Mucosa of descending colon (tissue), 3 donors: ENCODE measurements around the gene VWA8. TPM values are rescaled to one million over a fixed set of nuclear protein-coding genes. Genes with fewer than 3 reads are reported as not detected.
"Not testable (repeated sequence)": the region's sequence is repeated elsewhere in the genome, so short reads cannot be mapped to it uniquely, and the experiment has no call there.

ENCODE experiments used
- ATAC-seq: fragments of 200-7000 bp; cut with Tn5 transposase; one replicate; pipeline ENCODE4 v1.9.1; 2020; ENCODE audit warnings: mild to moderate bottlenecking, moderate library complexity
- DNase-seq, 3 donors: peaks; one replicate each; pipeline ENCODE4 v3.0.0-alpha.2; 2020
- H3K36me3 ChIP-seq: fragments of 200-600 bp; one replicate; pipeline ENCODE4 v1.8.0; 2021; ENCODE audit warnings: low read depth, mild to moderate bottlenecking
- H3K4me1 ChIP-seq: fragments of 200-600 bp; one replicate; pipeline ENCODE4 v1.8.0; 2021; ENCODE audit warnings: low read depth, mild to moderate bottlenecking
- H3K4me3 ChIP-seq: fragments of 200-600 bp; one replicate; pipeline ENCODE4 v1.8.0; 2021; ENCODE audit warnings: mild to moderate bottlenecking
- H3K9me3 ChIP-seq: fragments of 200-600 bp; one replicate; pipeline ENCODE4 v1.8.0; 2021; ENCODE audit warnings: mild to moderate bottlenecking
- intact Hi-C, 2 donors: fragments of 100-400 bp; cut with DNase I in 1 of 2; cut with micrococcal nuclease in 1 of 2; formaldehyde crosslinking; loops; one replicate each; pipeline versions ENCODE4 v1.11.0 to v1.11.1; 2022; cut with DNase I, micrococcal nuclease
- total RNA-seq, 3 donors: library from RNA; stranded (reverse); fragmentation: NEBNext Ultra II Directional in 2 of 3; extraction: Animal tissue kit (Norgen Biotek cat#: 25700) in 2 of 3; gene quantifications; one replicate each; pipeline versions ENCODE4 v1.2.1 to v1.2.4, GENCODE V29; 2021 to 2023
- TF ChIP-seq, protein P1 (sequence below): fragments of 200-600 bp; IDR thresholded peaks from one replicate; pipeline ENCODE4 v1.8.0; 2022; ENCODE audit warnings: antibody characterized with exemption, mild to moderate bottlenecking
- donor health status: DM: no; HTN: no; CAD: no; lungs with moderate emphysema.
- donor health status: DM: no; HTN: no; CAD: no.
- donor health status: DM: no; HTN: yes; CAD: no.

Gene VWA8
- total RNA-seq, 3 donors from 2014 or later: 19.1 to 31.5 (median 27.0) TPM

DNA sequence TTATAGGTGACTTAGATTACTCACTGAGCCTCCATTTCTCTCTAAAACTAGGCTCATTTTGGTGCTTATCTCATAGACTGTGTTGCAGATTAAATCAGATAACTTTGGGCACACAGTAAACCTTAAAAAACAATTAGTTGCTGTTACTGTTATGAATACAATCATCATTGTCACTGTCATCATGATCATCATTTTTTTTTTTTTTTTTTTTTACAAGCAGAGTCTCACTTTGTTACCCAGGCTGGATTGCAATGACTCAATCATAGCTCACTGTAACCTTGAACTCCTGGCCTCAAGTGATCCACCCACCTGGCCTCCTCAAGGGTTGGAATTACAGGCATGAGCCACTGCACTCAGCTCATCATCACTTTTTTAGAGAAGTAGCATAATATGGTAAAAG, 60.0 kb downstream of the VWA8 start:
- Histone ChIP-seq H3K36me3 (no peaks in the 10 kb centered on the region), H3K9me3 (no peaks in the 10 kb centered on the region), H3K4me3 (no peak overlapping the region), H3K4me1 (no peaks in the 10 kb centered on the region)
- peak; percentile 47 for ATAC-seq
- TF ChIP-seq, protein P1, sequence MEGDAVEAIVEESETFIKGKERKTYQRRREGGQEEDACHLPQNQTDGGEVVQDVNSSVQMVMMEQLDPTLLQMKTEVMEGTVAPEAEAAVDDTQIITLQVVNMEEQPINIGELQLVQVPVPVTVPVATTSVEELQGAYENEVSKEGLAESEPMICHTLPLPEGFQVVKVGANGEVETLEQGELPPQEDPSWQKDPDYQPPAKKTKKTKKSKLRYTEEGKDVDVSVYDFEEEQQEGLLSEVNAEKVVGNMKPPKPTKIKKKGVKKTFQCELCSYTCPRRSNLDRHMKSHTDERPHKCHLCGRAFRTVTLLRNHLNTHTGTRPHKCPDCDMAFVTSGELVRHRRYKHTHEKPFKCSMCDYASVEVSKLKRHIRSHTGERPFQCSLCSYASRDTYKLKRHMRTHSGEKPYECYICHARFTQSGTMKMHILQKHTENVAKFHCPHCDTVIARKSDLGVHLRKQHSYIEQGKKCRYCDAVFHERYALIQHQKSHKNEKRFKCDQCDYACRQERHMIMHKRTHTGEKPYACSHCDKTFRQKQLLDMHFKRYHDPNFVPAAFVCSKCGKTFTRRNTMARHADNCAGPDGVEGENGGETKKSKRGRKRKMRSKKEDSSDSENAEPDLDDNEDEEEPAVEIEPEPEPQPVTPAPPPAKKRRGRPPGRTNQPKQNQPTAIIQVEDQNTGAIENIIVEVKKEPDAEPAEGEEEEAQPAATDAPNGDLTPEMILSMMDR: no peak
- intact Hi-C loops: no loop called here
- no peak for DNase-seq

DNA sequence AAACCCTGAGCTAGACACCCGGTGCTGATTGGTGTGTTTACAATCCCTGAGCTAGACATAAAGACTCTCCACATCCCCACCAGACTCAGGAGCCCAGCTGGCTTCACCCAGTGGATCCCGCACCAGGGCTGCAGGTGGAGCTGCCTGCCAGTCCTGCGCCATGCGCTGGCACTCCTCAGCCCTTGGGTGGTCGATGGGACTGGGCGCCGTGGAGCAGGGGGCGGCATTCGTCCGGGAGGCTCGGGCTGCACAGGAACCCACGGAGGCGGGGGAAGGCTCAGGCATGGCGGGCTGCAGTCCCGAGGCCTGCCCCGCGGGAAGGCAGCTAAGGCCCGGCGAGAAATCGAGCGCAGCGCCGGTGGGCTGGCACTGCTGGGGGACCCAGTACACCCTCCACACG, 62.5 kb downstream of the VWA8 start:
- H3K9me3 ChIP-seq, H3K4me3 ChIP-seq, H3K4me1 ChIP-seq, H3K36me3 ChIP-seq, ATAC-seq, intact Hi-C loops, DNase-seq: not testable (repeated sequence)

DNA sequence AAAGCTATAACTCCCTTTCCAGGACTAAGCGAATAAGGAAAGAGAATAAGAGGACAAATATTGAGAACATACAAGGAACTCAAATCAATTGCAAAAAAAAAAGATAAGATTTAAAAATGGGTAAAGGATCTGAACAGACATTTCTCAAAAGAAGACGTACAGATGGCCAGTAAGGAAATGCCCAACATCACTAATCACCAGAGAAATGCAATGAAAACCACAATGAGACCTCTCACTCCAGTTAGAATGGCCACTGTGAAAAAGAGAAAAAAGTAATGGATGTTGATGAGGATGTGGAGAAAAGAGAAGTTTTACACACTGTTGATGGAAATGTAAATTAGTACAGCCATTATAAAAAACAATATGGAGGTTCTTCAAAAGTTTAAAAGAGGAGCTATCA, 63.8 kb downstream of the VWA8 start:
- no peak overlapping the region for H3K4me3 ChIP-seq
- no peaks in the 10 kb centered on the region for H3K9me3 ChIP-seq
- DNase-seq: no peak
- no peak for ATAC-seq
- H3K4me1 ChIP-seq: no peaks in the 10 kb centered on the region
- H3K36me3 ChIP-seq: no peaks in the 10 kb centered on the region
- intact Hi-C loops: no loop called here
- TF ChIP-seq, protein P1: no peak

DNA sequence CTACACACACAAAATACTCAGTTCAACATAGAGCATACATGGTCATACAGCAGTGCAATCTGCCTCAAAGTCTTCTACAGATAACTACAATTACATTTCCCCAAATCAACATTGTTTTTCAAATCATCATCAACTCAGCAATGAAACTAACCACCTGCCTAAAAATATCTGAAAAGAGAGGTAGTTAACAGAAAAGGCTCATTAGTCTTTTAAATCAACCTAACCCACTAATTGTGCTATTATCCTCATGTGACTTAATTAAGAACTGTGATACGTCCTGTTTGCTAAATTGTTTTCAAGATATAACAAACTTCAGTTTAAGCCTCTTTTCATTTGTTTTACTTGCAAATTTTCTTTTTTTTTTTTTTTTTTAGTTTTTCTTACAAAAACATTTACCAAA, 65.4 kb downstream of the VWA8 start:
- ATAC-seq (no peak), DNase-seq (no peak)
- H3K9me3 ChIP-seq: no peaks in the 10 kb centered on the region
- no peak overlapping the region for H3K4me3 ChIP-seq
- TF ChIP-seq, protein P1: no peak
- H3K4me1 ChIP-seq: no peaks in the 10 kb centered on the region
- H3K36me3 ChIP-seq: no peaks in the 10 kb centered on the region
- intact Hi-C loops: no loop called here

DNA sequence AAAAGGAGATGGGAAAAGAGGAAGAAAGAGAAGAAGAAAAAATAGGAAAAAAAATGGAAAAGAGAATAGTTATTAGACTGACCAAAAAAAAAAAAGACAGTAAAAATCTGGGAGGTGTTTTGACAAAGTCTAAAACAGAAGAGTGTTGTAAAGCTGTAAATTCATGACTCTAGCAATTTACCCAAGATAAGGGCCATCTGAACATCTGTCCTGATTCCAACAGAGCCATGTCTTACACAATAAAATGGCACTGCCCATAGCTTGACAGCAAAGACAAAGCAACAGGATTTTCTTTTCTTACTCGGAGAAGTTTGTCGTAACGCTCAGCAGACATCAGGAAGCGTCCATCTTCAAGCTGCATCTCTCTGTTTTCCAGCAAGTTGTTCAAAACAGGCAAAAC, 69.8 kb downstream of the VWA8 start:
- H3K9me3 ChIP-seq: no peaks in the 10 kb centered on the region
- H3K4me1 ChIP-seq: no peaks in the 10 kb centered on the region
- DNase-seq (no peak), ATAC-seq (peak; percentile 67)
- no peak overlapping the region for H3K4me3 ChIP-seq
- intact Hi-C loops: no loop called here
- H3K36me3 ChIP-seq: no peaks in the 10 kb centered on the region
- TF ChIP-seq, protein P1: no peak

DNA sequence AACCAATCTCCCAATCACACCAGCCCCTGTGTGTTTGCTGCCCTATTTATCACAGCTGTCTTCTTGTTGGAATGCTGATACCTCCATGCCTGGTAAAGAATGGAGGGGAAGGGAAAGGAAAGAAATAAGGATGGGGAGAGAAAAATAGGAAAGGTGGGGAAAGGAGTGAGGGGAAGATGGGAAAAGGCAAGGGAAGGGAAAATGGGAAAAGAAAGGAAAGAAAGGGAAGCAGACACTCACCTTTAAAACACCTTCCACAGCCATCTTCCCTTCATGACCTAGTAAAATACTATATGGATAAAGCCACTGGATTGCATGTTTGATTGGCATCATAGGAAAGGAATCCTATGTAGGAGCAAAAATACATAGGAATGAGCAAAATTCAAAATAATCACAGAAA, 77.8 kb downstream of the VWA8 start:
- Histone ChIP-seq H3K4me3 (no peak overlapping the region), H3K4me1 (no peaks in the 10 kb centered on the region), H3K9me3 (no peaks in the 10 kb centered on the region), H3K36me3 (no peaks in the 10 kb centered on the region)
- DNase-seq (no peak), ATAC-seq (no peak)
- TF ChIP-seq, protein P1: no peak
- intact Hi-C loops: no loop called here

DNA sequence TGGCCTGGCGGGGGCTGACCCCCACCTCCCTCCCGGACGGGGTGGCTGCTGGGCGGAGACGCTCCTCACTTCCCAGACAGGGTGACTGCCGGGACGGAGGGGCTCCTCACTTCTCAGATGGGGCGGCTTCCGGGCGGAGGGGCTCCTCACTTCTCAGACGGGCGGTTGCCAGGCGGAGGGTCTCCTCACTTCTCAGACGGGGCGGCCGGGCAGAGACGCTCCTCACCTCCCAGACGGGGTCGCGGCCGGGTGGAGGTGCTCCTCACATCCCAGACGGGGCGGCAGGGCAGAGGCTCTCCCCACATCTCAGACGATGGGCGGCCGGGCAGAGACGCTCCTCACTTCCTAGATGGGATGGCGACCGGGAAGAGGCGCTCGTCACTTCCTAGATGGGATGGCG, 79.0 kb downstream of the VWA8 start:
- H3K4me3 ChIP-seq, H3K36me3 ChIP-seq, ATAC-seq, intact Hi-C loops, DNase-seq, H3K9me3 ChIP-seq, H3K4me1 ChIP-seq: not testable (repeated sequence)
